ENCODE data around the gene PIAS4.
A peak's percentile ranks its signal among the peaks of the same experiment; 100 is the strongest.
"Not testable (repeated sequence)": the region's sequence is repeated elsewhere in the genome, so short reads cannot be mapped to it uniquely, and the experiment has no call there.

PIAS4 gene

DNA sequence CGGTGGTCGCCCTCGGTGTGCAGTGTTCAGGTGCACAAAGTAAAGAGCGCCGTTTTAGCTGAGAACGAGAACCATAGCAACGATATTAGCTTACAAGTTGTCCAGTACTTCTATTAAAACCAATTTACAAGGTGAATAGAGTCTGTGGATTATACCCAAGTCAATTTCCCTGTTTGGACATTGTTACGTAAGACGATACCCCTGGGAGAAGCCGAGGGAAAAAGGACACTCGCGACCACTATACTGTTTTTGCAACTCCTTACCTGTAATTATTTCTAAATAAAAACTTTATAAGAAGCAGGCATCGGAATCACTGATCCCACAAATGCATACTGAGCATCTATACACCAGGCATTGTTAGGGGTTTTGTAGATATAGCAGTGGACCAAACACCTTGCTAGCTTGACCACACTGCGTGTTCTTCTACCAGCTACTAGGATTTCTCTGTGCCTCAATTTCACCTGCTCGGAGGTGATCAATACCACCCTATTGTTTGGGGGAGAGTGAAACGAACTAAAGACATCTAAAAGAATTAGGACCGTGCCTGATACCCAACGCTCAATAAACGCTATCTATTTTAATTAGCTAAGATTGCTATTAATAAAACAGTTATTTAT is 21.8 kb upstream of the PIAS4 start:
- Histone ChIP-seq H3K27me3 (ENCODE audit: control insufficient read depth, insufficient read depth, low read length) (no peaks in the 10 kb centered on the region), H3K4me2 (ENCODE audit: low read length) (peak overlapping the region; percentile 92), H3K4me3 (ENCODE audit: low read length) (peak overlapping the region; percentile 95), H3K4me1 (ENCODE audit: control insufficient read depth, insufficient read depth, low read length) (peaks cover 42% of the 10 kb centered on the region), H3K9ac (ENCODE audit: low read depth, low read length) (peak overlapping the region; percentile 68), H3K36me3 (ENCODE audit: insufficient read depth, low read length) (peaks cover 43% of the 10 kb centered on the region), H3K9me3 (replicated peaks; ENCODE audit: low read length) (no peaks in the 10 kb centered on the region)

DNA sequence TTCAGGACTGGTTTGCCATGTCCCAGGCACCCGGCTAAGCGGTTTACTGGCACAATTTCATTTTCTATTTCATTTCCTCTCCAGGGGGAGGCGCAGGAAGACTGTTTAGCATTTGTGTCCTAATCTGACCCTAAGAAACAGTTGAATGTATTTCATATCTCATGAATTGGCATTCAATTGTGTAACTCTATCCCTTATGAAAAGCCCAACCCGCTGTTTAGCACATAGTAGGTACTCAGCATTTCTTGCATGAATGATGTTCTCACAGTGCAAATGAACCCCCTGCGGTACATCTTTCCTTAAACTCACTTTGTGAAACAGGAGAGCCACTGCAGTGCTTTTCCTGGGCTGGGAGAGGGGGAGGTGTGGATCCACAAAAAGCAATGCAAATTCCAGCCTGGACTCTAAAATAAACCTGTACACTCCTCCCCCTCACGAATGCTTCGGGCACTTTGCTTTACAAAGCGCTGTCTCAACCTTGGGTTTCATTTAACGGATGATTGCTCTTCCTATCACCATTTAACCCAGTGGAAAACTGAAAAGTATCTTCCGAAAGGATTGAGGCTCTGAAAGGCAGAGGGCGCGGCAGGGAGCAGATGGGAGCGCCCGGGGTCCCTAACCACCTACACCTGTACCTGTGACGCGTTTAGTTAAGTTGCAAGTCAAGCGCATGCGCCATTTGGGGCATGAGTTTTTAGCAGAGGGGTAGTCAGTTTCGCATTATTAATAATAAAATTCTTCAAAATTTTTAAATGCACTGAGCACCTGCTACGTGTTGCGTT is 21.1 kb upstream of the PIAS4 start:
- Histone ChIP-seq H3K4me2 (ENCODE audit: low read length) (peak overlapping the region; percentile 92), H3K9ac (ENCODE audit: low read depth, low read length) (peak overlapping the region; percentile 68), H3K27me3 (ENCODE audit: control insufficient read depth, insufficient read depth, low read length) (no peaks in the 10 kb centered on the region), H3K36me3 (ENCODE audit: insufficient read depth, low read length) (peaks cover 36% of the 10 kb centered on the region), H3K4me1 (ENCODE audit: control insufficient read depth, insufficient read depth, low read length) (peaks cover 42% of the 10 kb centered on the region), H3K4me3 (ENCODE audit: low read length) (peak overlapping the region; percentile 95), H3K9me3 (replicated peaks; ENCODE audit: low read length) (no peaks in the 10 kb centered on the region)

DNA sequence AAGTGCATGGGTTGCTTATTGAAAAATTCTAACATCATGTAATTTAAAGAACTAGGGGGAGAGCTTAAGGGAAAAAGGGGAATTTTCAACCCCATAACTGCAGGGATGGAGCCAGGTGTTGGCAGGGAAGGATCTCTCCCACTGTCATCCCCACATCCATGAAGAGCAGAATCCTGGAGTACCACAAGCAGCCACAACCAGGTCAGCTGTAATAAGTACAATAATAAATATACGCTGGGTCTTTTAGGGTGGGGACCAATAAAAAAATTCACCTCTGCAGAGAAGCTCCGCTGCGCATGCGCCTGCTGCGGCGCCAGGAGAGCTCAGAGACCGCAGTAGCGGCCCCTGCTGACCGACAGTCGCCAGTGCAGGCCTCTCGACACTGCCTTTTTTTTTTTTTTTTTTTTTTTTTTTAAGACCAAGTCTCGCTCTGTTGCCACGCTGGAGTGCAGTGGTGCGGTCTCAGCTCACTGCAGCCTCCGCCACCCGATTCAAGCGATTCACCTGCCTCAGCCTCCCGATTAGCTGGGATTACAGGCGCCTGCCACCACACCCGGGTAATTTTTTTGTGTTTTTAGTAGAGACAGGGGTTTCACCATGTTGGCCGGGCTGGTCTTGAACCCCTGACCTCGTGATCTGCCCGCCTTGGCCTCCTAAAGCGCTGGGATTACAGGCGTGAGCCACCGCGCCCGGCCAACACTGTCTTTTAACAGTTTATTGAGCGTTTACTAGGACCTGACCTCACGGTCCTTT is 19.7 kb upstream of the PIAS4 start:
- Histone ChIP-seq H3K9me3 (replicated peaks; ENCODE audit: low read length) (no peaks in the 10 kb centered on the region), H3K4me1 (ENCODE audit: control insufficient read depth, insufficient read depth, low read length) (peaks cover 32% of the 10 kb centered on the region), H3K9ac (ENCODE audit: low read depth, low read length) (peak overlapping the region; percentile 28), H3K36me3 (ENCODE audit: insufficient read depth, low read length) (peaks cover 23% of the 10 kb centered on the region), H3K4me2 (ENCODE audit: low read length) (peak overlapping the region; percentile 92), H3K4me3 (ENCODE audit: low read length) (peak overlapping the region; percentile 60), H3K27me3 (ENCODE audit: control insufficient read depth, insufficient read depth, low read length) (no peaks in the 10 kb centered on the region)

DNA sequence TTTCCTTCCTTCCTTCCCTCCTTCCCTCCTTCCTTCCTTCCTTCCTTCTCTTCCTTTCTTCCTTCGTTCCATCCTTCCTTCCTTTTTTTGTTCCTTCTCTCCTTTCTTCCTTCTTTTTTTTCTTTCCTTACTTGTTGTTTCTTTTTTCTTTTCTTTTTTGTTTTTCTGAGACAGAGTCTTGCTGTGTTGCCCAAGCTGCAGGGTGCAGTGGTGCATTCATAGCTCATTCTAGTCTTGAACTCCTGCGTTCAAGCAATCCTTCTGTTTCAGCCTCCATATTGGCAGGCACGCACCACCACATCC is 16.8 kb upstream of the PIAS4 start:
- no peak overlapping the region for H3K4me3 ChIP-seq (ENCODE audit: low read length)
- no peaks in the 10 kb centered on the region for H3K9me3 ChIP-seq (replicated peaks; ENCODE audit: low read length)
- no peak overlapping the region for H3K4me2 ChIP-seq (ENCODE audit: low read length)
- no peaks in the 10 kb centered on the region for H3K36me3 ChIP-seq (ENCODE audit: insufficient read depth, low read length)
- H3K4me1 ChIP-seq (ENCODE audit: control insufficient read depth, insufficient read depth, low read length) = peaks cover 16% of the 10 kb centered on the region
- no peaks in the 10 kb centered on the region for H3K27me3 ChIP-seq (ENCODE audit: control insufficient read depth, insufficient read depth, low read length)
- H3K9ac ChIP-seq (ENCODE audit: low read depth, low read length) = no peak overlapping the region

DNA sequence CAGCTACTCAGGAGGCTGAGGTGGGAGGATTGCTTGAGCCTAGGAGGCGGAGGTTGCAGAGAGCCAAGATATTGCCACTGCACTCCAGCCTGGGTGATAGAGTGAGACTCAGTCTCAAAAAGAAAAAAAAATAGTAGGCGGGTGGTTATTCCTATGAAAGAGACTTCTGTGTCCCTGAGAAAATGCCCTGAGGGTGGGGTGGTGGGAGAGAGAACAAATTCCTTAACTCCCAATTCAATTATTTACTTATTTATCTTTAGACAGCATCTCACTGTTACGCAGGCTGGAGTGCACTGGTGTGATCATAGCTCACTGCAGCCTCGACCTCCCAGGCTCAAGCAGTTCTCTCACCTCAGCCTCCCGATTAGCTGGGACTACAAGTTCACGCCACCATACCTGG is 11.9 kb upstream of the PIAS4 start:
- H3K9ac ChIP-seq (ENCODE audit: low read depth, low read length) = no peak overlapping the region
- H3K4me2 ChIP-seq (ENCODE audit: low read length) = no peak overlapping the region
- H3K27me3 ChIP-seq (ENCODE audit: control insufficient read depth, insufficient read depth, low read length) = no peaks in the 10 kb centered on the region
- no peaks in the 10 kb centered on the region for H3K36me3 ChIP-seq (ENCODE audit: insufficient read depth, low read length)
- no peaks in the 10 kb centered on the region for H3K9me3 ChIP-seq (replicated peaks; ENCODE audit: low read length)
- no peaks in the 10 kb centered on the region for H3K4me1 ChIP-seq (ENCODE audit: control insufficient read depth, insufficient read depth, low read length)
- H3K4me3 ChIP-seq (ENCODE audit: low read length) = no peak overlapping the region

DNA sequence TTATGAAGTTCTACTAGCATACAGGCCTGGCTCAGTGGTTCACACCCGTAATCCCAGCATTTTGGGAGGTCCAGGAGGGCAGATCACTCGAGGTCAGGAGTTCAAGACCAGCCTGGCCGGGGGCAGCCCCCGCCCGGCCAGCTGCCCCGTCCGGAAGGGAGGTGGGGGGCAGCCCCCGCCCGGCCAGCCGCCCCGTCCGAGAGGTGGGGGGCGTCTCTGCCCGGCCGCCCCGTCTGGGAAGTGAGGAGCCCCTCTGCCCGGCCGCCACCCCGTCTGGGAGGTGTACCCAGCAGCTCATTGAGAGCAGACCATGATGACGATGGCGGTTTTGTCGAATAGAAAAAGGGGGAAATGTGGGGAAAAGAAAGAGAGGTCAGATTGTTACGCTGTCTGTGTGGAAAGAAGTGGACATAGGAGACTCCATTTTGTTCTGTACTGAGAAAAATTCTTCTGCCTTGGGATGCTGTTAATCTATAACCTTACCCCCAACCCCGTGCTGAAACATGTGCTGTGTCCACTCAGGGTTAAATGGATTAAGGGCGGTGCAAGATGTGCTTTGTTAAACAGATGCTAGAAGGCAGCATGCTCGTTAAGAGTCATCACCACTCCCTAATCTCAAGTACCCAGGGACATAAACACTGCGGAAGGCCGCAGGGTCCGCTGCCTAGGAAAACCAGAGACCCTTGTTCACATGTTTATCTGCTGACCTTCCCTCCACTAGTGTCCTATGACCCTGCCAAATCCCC is 8.7 kb upstream of the PIAS4 start:
- not testable (repeated sequence) for H3K4me2 ChIP-seq (ENCODE audit: low read length); H3K36me3 ChIP-seq (ENCODE audit: insufficient read depth, low read length); H3K4me3 ChIP-seq (ENCODE audit: low read length); H3K9me3 ChIP-seq (replicated peaks; ENCODE audit: low read length); H3K4me1 ChIP-seq (ENCODE audit: control insufficient read depth, insufficient read depth, low read length); H3K27me3 ChIP-seq (ENCODE audit: control insufficient read depth, insufficient read depth, low read length); H3K9ac ChIP-seq (ENCODE audit: low read depth, low read length)

DNA sequence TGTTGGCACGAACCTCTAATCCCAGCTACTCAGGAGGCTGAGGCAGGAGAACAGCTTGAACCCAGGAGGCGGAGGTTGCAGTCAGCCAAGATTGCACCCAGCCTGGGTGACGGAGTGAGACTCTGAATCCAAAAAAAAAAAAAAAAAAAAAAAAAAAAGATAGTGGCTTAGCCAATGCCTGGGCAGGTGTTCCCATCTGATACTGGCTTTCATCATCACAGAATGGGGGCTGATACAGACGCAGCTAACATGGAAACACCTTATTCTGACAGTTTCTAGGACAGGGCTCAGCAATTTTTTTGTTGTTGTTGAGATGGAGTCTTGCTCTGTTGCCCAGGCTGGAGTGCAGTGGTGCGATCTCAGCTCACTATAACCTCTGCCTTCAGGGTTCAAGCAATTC is 6.7 kb upstream of the PIAS4 start:
- not testable (repeated sequence) for H3K9ac ChIP-seq (ENCODE audit: low read depth, low read length); H3K4me3 ChIP-seq (ENCODE audit: low read length); H3K27me3 ChIP-seq (ENCODE audit: control insufficient read depth, insufficient read depth, low read length); H3K4me1 ChIP-seq (ENCODE audit: control insufficient read depth, insufficient read depth, low read length); H3K4me2 ChIP-seq (ENCODE audit: low read length); H3K36me3 ChIP-seq (ENCODE audit: insufficient read depth, low read length); H3K9me3 ChIP-seq (replicated peaks; ENCODE audit: low read length)

DNA sequence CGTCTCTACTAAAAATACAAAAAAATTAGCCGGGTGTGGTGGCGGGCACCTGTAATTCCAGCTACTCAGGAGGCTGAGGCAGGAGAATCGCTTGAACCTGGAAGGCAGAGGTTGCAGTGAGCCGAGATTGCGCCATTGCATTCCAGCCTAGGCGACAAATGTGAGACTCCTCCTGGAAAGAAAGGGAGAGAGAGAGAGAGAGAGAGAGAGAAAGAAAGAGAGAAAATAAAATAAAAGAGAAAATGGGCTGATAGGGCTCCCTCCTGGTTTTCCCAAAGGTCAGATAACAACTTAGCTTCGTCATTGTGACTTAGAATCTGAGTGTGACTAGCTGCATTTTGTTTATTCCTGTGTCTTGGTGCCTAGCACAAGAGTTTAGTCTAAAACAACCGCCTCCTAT is 2.1 kb upstream of the PIAS4 start:
- peaks cover 26% of the 10 kb centered on the region for H3K4me1 ChIP-seq (ENCODE audit: control insufficient read depth, insufficient read depth, low read length)
- not testable (repeated sequence) for H3K36me3 ChIP-seq (ENCODE audit: insufficient read depth, low read length); H3K9ac ChIP-seq (ENCODE audit: low read depth, low read length); H3K27me3 ChIP-seq (ENCODE audit: control insufficient read depth, insufficient read depth, low read length); H3K4me3 ChIP-seq (ENCODE audit: low read length); H3K9me3 ChIP-seq (replicated peaks; ENCODE audit: low read length); H3K4me2 ChIP-seq (ENCODE audit: low read length)

DNA sequence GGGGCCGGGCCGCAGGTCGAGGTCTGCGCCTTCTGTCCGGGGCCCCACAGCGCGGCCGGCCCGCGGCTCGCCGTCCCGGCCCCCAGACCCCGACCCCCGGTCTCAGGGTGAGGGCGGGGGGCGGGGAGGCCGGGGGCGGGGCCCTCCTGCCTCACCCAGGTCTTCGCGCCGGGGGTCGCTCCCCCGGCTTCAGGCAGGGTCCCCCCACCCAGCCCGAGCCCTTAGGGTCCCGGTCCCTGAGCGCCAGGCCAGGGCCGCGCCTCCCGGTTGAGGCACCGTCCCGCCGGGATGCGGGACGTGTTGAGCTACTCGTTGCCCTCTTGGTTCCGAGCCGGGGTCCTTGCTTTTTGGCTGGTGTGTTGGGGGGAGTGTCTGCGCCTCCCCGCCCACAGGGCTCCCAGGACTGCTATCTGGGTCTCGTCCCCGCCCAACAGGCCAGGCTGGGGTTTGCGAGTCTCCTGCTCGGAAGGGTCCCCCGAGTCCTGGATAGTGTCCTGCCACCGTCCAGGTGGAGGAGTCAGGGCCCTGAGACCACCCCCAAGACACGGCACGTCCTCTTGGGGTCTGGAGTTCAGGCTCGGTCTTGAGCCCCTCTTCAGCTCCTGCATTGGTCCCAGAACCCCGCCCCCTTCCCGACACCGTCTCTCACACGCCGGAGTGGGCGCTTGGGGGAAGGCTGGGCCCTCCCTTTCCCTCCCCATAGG is 452 bp downstream of the PIAS4 start:
- Histone ChIP-seq H3K9me3 (replicated peaks; ENCODE audit: low read length) (no peaks in the 10 kb centered on the region), H3K27me3 (ENCODE audit: control insufficient read depth, insufficient read depth, low read length) (no peaks in the 10 kb centered on the region), H3K4me1 (ENCODE audit: control insufficient read depth, insufficient read depth, low read length) (peaks cover 29% of the 10 kb centered on the region), H3K4me2 (ENCODE audit: low read length) (peak overlapping the region; percentile 92), H3K9ac (ENCODE audit: low read depth, low read length) (peak overlapping the region; percentile 88), H3K4me3 (ENCODE audit: low read length) (peak overlapping the region; percentile 97), H3K36me3 (ENCODE audit: insufficient read depth, low read length) (peaks cover 8% of the 10 kb centered on the region)

DNA sequence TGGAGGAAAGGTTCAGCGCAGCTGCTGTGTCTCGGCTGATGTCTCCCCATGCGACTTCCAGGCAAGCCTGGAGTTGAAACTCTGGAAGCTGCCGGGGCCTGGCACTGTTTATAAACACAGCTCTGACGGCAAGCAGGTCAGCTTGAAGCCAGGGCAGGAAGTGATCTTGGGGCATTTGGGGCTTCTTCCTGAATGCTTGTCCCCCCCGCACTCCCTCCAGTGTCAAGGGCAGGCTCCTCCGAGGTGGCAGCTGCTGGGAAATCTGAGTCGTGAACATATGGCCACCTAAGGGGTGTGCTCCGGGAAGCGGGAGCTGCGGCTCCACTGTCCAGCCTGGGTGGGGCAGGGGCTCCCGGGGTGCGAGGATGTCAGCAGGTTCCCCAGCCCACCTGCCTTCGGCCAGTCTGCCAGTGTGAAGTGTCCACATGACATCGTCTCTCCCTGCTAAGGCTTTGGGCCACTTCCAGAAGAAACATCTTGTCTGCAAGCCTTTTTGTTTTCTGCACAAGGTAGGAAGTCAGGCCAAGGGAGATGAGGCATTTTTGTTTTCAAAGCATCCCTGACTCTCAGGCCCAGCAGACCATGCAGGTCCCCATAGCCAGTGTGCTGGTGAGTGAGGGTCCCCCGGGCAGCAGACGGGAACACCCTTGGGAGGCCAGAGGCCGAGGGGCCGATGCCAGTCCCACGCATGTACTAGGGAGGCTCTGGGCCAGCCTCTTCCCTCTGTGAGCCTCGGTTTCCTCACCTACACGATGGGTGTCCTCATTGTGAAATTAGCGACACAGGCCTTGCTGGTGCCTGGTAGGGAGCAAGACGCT is 2.7 kb downstream of the PIAS4 start:
- H3K9ac ChIP-seq (ENCODE audit: low read depth, low read length) = peak overlapping the region; percentile 41
- H3K9me3 ChIP-seq (replicated peaks; ENCODE audit: low read length) = no peaks in the 10 kb centered on the region
- no peaks in the 10 kb centered on the region for H3K27me3 ChIP-seq (ENCODE audit: control insufficient read depth, insufficient read depth, low read length)
- H3K4me2 ChIP-seq (ENCODE audit: low read length) = peak overlapping the region; percentile 92
- no peak overlapping the region for H3K4me3 ChIP-seq (ENCODE audit: low read length)
- peaks cover 30% of the 10 kb centered on the region for H3K36me3 ChIP-seq (ENCODE audit: insufficient read depth, low read length)
- peaks cover 29% of the 10 kb centered on the region for H3K4me1 ChIP-seq (ENCODE audit: control insufficient read depth, insufficient read depth, low read length)
